Endothelial cell of umbilical vein (primary cell): Measurements from ENCODE around the gene TBRG1. TPM values are rescaled to one million over a fixed set of nuclear protein-coding genes. Genes with fewer than 3 reads are reported as not detected.

Source experiments
- BruUV-seq: library from RNA; stranded (reverse); fragments of 400-500 nt; replicated peaks from 2 replicates; lab custom pipeline; 2021; lab: Mats Ljungman, UMichigan
- CTCF ChIA-PET: fragments of 300-600, 350-600 bp; sonication (Branson Sonifier 250); formaldehyde crosslinking; loops from one replicate; lab custom pipeline; 2021; ENCODE audit warnings: antibody characterized with exemption, inconsistent platforms; lab: Charles Lee
- POLR2A ChIA-PET: fragments of 300-600, 350-600 bp; sonication (Branson Sonifier 250); formaldehyde crosslinking; loops from one replicate; lab custom pipeline; 2021; ENCODE audit warnings: antibody characterized with exemption, inconsistent platforms; lab: Charles Lee
- DNase-seq: peaks from one replicate; pipeline ENCODE4 v3.0.0-alpha.2; 2011; ENCODE audit warnings: low read depth, low spot score
- FAIRE-seq: peaks from 2 replicates; lab custom pipeline; 2011; peaks lifted over from hg19 to GRCh38; lab: Jason Lieb, UNC
- H2AFZ ChIP-seq: 2 replicates; pipeline ENCODE4 v1.6.0; 2012; ENCODE audit warnings: low read depth, low read length, control low read depth, inconsistent platforms
- H3K27ac ChIP-seq: 2 replicates; pipeline ENCODE4 v1.5.1; 2011; ENCODE audit warnings: low read depth, mild to moderate bottlenecking, control low read depth, low read length, moderate library complexity; ENCODE audit not compliant: insufficient read depth
- H3K27me3 ChIP-seq, 2 experiments: 2 replicates each; pipeline versions ENCODE4 v1.6.0 to v1.6.1; 2011; ENCODE audit warnings: low read length in 2 of 2, mixed read lengths in 1 of 2; ENCODE audit not compliant: control insufficient read depth in 2 of 2, insufficient read depth in 2 of 2
- H3K36me3 ChIP-seq, 2 experiments: 2 replicates in 1 of 2; 3 replicates in 1 of 2; pipeline ENCODE4 v1.5.1; 2011; ENCODE audit warnings: low read length in 2 of 2, mild to moderate bottlenecking in 1 of 2, moderate library complexity in 1 of 2; ENCODE audit not compliant: control insufficient read depth in 2 of 2, insufficient read depth in 2 of 2; ENCODE audit errors: extremely low read depth in 1 of 2
- H3K4me1 ChIP-seq: 3 replicates; pipeline ENCODE4 v1.5.1; 2011; ENCODE audit warnings: mild to moderate bottlenecking, low read length; ENCODE audit not compliant: control insufficient read depth, insufficient read depth; ENCODE audit errors: extremely low read depth
- H3K4me2 ChIP-seq: 2 replicates; pipeline ENCODE4 v1.6.1; 2011; ENCODE audit warnings: low read length, control low read depth, mixed read lengths; ENCODE audit not compliant: insufficient read depth
- H3K4me3 ChIP-seq, 3 experiments: fragments of 200-600 bp in 1 of 3; sonication (generic), shearing (Covaris generic) in 1 of 3; replicated peaks in 1 of 3; 2 replicates each; pipeline ENCODE4 v1.5.1; 2011 to 2016; ENCODE audit warnings: control low read depth in 3 of 3, low read length in 3 of 3, mild to moderate bottlenecking in 2 of 3, inconsistent platforms in 1 of 3, low read depth in 1 of 3, moderate library complexity in 1 of 3; ENCODE audit not compliant: insufficient read depth in 1 of 3
- H3K79me2 ChIP-seq: 2 replicates; pipeline ENCODE4 v1.6.0; 2012; ENCODE audit warnings: low read length, inconsistent platforms; ENCODE audit not compliant: control insufficient read depth, insufficient read depth
- H3K9ac ChIP-seq: replicated peaks from 2 replicates; pipeline ENCODE3; 2011; ENCODE audit warnings: low read length, control low read depth; ENCODE audit not compliant: insufficient read depth; ENCODE audit errors: extremely low read depth
- H3K9me1 ChIP-seq: replicated peaks from 3 replicates; pipeline ENCODE4 v1.6.0; 2011; ENCODE audit warnings: mild to moderate bottlenecking, low read length; ENCODE audit not compliant: control insufficient read depth, insufficient read depth; ENCODE audit errors: extremely low read depth
- H3K9me3 ChIP-seq: replicated peaks from 2 replicates; pipeline ENCODE4 v1.5.1; 2012; ENCODE audit warnings: low read length, inconsistent platforms; ENCODE audit not compliant: control insufficient read depth, insufficient read depth
- H4K20me1 ChIP-seq: replicated peaks from 2 replicates; pipeline ENCODE3; 2011; ENCODE audit warnings: mild to moderate bottlenecking, low read length; ENCODE audit not compliant: control insufficient read depth, insufficient read depth; ENCODE audit errors: extremely low read depth
- EZH2 ChIP-seq: IDR thresholded peaks from 2 replicates; pipeline ENCODE4 v1.6.1; 2012; ENCODE audit warnings: borderline replicate concordance, low read depth, mild to moderate bottlenecking, moderate library complexity, low read length, inconsistent platforms; ENCODE audit not compliant: severe bottlenecking
- FOS ChIP-seq: IDR thresholded peaks from 2 replicates; pipeline ENCODE4 v1.6.1; 2011; ENCODE audit warnings: mild to moderate bottlenecking, low read length, moderate library complexity, borderline replicate concordance; ENCODE audit not compliant: insufficient read depth
- GATA2 ChIP-seq: IDR thresholded peaks from 2 replicates; pipeline ENCODE4 v1.7.0; 2011; ENCODE audit warnings: low read depth, mild to moderate bottlenecking, moderate library complexity, mixed read lengths, low read length; ENCODE audit not compliant: insufficient read length, insufficient read depth
- JUN ChIP-seq: IDR thresholded peaks from 2 replicates; pipeline ENCODE4 v1.6.1; 2011; ENCODE audit warnings: borderline replicate concordance, low read depth; ENCODE audit not compliant: insufficient read length, insufficient read depth
- MAX ChIP-seq: IDR thresholded peaks from 2 replicates; pipeline ENCODE4 v1.6.1; 2011; ENCODE audit not compliant: insufficient read depth, insufficient read length
- POLR2AphosphoS5 ChIP-seq: IDR thresholded peaks from 2 replicates; pipeline ENCODE4 v1.6.1; 2012; ENCODE audit warnings: low read depth, mild to moderate bottlenecking, control low read depth, low read length, moderate library complexity; ENCODE audit not compliant: insufficient read depth
- dilution Hi-C: fragments of 300-500 bp; cut with MboI; formaldehyde crosslinking; loops from one replicate; pipeline ENCODE4 v1.15.0; 2019; ENCODE audit warnings: low sequenced_read_pairs; ENCODE audit not compliant: extremely low pct_ligation_motif_present
- intact Hi-C: fragments of 100-400 bp; cut with micrococcal nuclease; formaldehyde crosslinking; loops from one replicate; pipeline ENCODE4 v1.10.0; 2022
- polyA plus RNA-seq, 4 experiments: library from polyadenylated mRNA; depleted of rRNA in 3 of 4; stranded (reverse) in 3 of 4; unstranded in 1 of 4; fragments of >200 nt; gene quantifications; 2 replicates each; pipeline versions ENCODE4 v1.2.1 to v1.2.3, GENCODE V29; 2011 to 2012; ENCODE audit warnings: missing spikeins in 1 of 4
- total RNA-seq: library from RNA; stranded (reverse); gene quantifications from 2 replicates; pipeline ENCODE4 v1.2.3, GENCODE V29; 2021

TBRG1 gene
- total and polyA plus RNA-seq, 2 donors (not counting 3 experiments of a cell fraction or from before 2014, with no cell fraction given), result 22.4 to 29.6 TPM

DNA sequence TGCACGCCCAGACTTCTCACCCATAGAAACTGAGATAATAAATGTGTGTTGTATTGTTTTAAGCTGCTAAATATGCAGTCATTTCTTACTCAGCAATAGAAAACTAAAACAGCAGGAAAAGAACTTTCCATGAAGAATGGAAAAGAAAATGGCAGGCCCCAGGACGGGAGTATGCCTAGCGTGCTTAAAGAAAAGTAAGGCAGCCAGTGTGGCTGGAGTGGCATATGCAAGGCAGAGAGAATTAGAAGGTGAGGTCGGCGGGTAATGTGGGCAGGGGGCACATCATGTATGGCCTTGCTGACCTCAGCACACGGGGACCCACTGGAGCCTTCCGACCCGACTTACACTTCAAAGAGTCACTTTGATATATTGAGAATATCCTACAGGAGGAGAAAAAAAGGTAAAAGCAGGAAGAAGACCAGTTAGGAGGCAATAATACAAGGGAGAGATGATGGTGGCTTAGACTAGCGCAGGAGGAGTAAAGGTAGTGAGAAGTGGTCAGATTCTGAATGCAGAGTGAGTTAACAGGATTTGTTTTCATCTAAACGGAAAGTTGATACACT lies 20.5 kb downstream of the TBRG1 start:
- no TSS peak for BruUV-seq
- Histone ChIP-seq H3K4me2 (no peak overlapping the region), H3K36me3 (no peaks in the 10 kb centered on the region), H3K4me1 (peaks cover 18% of the 10 kb centered on the region), H3K4me3 (no peak overlapping the region), H3K27ac (peak overlapping the region; percentile 39), H3K9me3 (no peaks in the 10 kb centered on the region), H4K20me1 (no peaks in the 10 kb centered on the region), H3K27me3 (no peaks in the 10 kb centered on the region), H3K79me2 (no peaks in the 10 kb centered on the region), H3K9me1 (no peaks in the 10 kb centered on the region), H3K9ac (peak overlapping the region; percentile 28), H2AFZ (peak overlapping the region; percentile 66)
- dilution Hi-C loops, result no loop called here
- ChIA-PET POLR2A (interaction anchor here (1.1 kb wide), 1 partner anchor 703 kb away, joined by 4 read pairs; no protein-coding TSS in a partner anchor), CTCF (interaction anchor here (1.0 to 6.5 kb wide), 15 partner anchors 10 to 241 kb away, joined by 3 to 86 read pairs (median 10); partner anchors contain the start of genes NRGN and ROBO3)
- TF ChIP-seq MAX, result no peak
- no peak for TF ChIP-seq JUN
- FAIRE-seq (peak; percentile 24), DNase-seq (no peak)
- intact Hi-C loops, result no loop called here

DNA sequence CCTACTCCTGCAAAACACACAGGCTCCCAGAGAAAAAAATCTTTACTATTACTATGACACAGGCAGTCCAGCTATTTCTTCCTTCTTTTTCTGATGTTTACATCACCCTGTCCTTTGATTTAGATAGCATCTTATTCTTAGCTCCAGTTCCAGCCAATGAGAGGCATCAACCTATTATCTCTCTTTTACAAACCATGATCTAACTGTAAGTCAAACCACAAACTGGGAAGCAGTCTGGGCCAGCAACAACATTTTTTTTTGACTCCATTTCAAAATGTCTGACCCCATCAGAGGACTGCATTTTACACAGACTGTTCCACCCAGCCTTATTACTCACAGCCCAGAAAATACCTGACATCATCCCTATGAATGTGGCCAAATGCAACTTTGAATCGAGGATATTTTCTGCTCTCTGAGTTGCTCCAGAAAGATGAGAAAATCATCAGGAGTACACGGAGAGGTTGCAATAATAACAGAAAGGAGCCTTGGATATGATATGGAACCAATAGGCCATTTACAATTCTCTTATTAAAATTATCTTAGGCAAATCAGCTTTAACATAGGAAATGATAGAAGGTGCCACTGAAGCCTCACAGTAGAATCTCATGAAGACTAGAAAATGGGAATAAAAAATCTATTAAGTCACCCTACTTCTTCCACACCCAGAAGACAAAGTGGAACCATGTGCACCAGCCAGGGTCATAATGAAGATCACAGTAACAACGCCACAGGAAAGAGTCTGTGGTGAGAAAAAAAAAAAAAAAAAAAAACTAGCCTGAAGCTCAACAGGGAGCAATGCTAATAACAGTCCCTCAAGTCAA lies 21.2 kb downstream of the TBRG1 start:
- no peaks in the 10 kb centered on the region for H3K9me1 ChIP-seq
- peak; percentile 85 for DNase-seq
- H3K27me3 ChIP-seq, result no peaks in the 10 kb centered on the region
- no peak overlapping the region for H3K4me3 ChIP-seq
- TF ChIP-seq GATA2 (peak; percentile 88), MAX (no peak), POLR2AphosphoS5 (no peak), EZH2 (no peak), FOS (peak; percentile 38)
- intact Hi-C loops, result loop anchor here (1.0 to 2.0 kb wide), 6 partner anchors 25 to 229 kb away; no protein-coding TSS in a partner anchor
- H3K36me3 ChIP-seq, result no peaks in the 10 kb centered on the region
- dilution Hi-C loops, result no loop called here
- H3K4me2 ChIP-seq, result peak overlapping the region; percentile 78
- FAIRE-seq, result peak; percentile 88
- peak overlapping the region; percentile 39 for H3K27ac ChIP-seq
- peak overlapping the region; percentile 66 for H2AFZ ChIP-seq
- H3K4me1 ChIP-seq, result peaks cover 18% of the 10 kb centered on the region
- H3K9ac ChIP-seq, result peak overlapping the region; percentile 28
- POLR2A ChIA-PET, result interaction anchor here (0.6 to 1.1 kb wide), 3 partner anchors 234 to 702 kb away, joined by 3 to 4 read pairs (median 3); no protein-coding TSS in a partner anchor
- no peaks in the 10 kb centered on the region for H4K20me1 ChIP-seq
- BruUV-seq, result no TSS peak
- H3K9me3 ChIP-seq, result no peaks in the 10 kb centered on the region
- no peaks in the 10 kb centered on the region for H3K79me2 ChIP-seq
- CTCF ChIA-PET, result interaction anchor here (1.0 to 6.5 kb wide), 27 partner anchors 11 to 242 kb away, joined by 3 to 86 read pairs (median 7); partner anchors contain the start of genes ESAM, MSANTD2, NRGN and ROBO3
